Suprapubic skin (tissue), 4 donors: Measurements from ENCODE around the gene TBX5. TPM values are rescaled to one million over a fixed set of nuclear protein-coding genes. Genes with fewer than 3 reads are reported as not detected.

Experiments
- DNase-seq, 2 donors: peaks; one replicate each; pipeline ENCODE4 v3.0.0-alpha.2; 2019; ENCODE audit warnings: low spot score in 2 of 2
- H3K27ac ChIP-seq: fragments of 200-600 bp; sonication (generic); one replicate; pipeline ENCODE4 v1.5.1; 2019
- H3K27me3 ChIP-seq: fragments of 200-600 bp; sonication (generic); one replicate; pipeline ENCODE4 v1.5.1; 2019
- H3K36me3 ChIP-seq: fragments of 200-600 bp; sonication (generic); one replicate; pipeline ENCODE4 v1.5.1; 2019
- H3K4me1 ChIP-seq: fragments of 200-600 bp; sonication (generic); one replicate; pipeline ENCODE4 v1.5.1; 2019
- H3K4me3 ChIP-seq: fragments of 200-600 bp; sonication (generic); one replicate; pipeline ENCODE4 v1.5.1; 2019; ENCODE audit warnings: mild to moderate bottlenecking
- H3K9me3 ChIP-seq: fragments of 200-600 bp; sonication (generic); one replicate; pipeline ENCODE4 v1.5.1; 2019
- EP300 ChIP-seq: sonication (generic); formaldehyde crosslinking; IDR thresholded peaks from one replicate; pipeline ENCODE4 v1.6.1; 2017; ENCODE audit warnings: antibody characterized with exemption
- POLR2A ChIP-seq, 2 donors: fragments of 450-650 bp; IDR thresholded peaks; one replicate each; pipeline ENCODE4 v1.6.1; 2017; ENCODE audit warnings: antibody characterized with exemption in 2 of 2, mild to moderate bottlenecking in 2 of 2, moderate library complexity in 2 of 2
- POLR2AphosphoS5 ChIP-seq, 3 donors: sonication (generic); formaldehyde crosslinking; IDR thresholded peaks; one replicate each; pipeline ENCODE4 v1.6.1; 2017; ENCODE audit warnings: antibody characterized with exemption in 3 of 3
- WGBS: methylation state at CpG from one replicate; pipeline ENCODE4 v1.1.5; 2018; 5-methylcytosine and 5-hydroxymethylcytosine counted together
- total RNA-seq, 4 donors: library from RNA; depleted of rRNA; stranded (reverse); fragments of >200 nt; gene quantifications; one replicate each; pipeline ENCODE4 v1.1.0, GENCODE V29; 2016
- TF ChIP-seq, protein P1 (sequence below), 2 donors: fragments of 200-600 bp in 1 of 2; fragments of 450-650 bp in 1 of 2; sonication (generic) in 1 of 2; IDR thresholded peaks; one replicate each; pipeline ENCODE4 v1.5.1; 2016 to 2019; ENCODE audit warnings: antibody characterized with exemption in 2 of 2, mild to moderate bottlenecking in 1 of 2, moderate library complexity in 1 of 2

TBX5 gene
- total RNA-seq, 4 donors from 2014 or later = 0.44 to 3.5 (median 2.1) TPM; not detected in 1

DNA sequence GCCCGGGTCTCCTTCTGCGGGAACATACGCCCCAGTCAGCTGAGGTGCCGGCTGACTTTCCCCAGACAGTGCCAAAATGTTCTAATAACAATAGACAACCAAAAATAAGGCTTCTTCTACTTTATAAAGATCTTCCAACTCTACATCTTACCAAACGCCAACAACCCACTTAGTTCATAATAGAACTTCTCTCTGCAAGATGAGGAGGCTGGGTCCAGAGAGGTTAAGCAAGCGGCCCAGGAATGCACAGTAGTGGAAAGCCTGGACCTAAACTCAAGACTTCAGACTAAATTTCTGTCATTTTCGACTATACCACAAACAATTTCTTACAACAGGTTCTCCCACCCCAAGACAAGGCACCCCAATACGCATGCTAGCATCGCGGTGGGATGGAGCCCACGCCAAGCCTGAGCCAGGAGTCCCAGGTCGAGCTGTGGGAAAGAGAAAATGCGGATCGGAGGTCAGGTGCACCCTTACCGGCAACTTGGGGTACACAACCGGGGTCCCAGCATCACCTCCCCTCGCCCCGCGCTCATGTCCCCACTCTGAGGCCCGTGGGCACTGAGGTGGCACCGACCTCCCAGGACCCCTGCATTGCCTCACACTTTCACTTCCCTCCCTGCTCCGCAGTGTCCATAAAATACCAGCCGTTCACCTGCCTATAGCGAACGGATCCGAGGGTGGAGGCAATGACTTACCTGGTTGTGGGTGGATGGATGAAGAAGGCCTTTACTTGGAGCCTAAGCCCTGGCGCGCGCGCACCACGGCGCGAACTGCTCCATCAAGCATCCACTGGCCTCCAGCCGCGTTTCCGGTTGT, 42.1 kb upstream of the TBX5 start:
- DNase-seq = no peak
- H3K4me1 ChIP-seq = peaks cover 7% of the 10 kb centered on the region
- H3K4me3 ChIP-seq = no peak overlapping the region
- no peaks in the 10 kb centered on the region for H3K36me3 ChIP-seq
- H3K27ac ChIP-seq = no peak overlapping the region
- peaks cover 94% of the 10 kb centered on the region for H3K27me3 ChIP-seq
- no peak for TF ChIP-seq POLR2AphosphoS5 (IDR thresholded peaks at IDR 0.05)
- TF ChIP-seq, protein P1, sequence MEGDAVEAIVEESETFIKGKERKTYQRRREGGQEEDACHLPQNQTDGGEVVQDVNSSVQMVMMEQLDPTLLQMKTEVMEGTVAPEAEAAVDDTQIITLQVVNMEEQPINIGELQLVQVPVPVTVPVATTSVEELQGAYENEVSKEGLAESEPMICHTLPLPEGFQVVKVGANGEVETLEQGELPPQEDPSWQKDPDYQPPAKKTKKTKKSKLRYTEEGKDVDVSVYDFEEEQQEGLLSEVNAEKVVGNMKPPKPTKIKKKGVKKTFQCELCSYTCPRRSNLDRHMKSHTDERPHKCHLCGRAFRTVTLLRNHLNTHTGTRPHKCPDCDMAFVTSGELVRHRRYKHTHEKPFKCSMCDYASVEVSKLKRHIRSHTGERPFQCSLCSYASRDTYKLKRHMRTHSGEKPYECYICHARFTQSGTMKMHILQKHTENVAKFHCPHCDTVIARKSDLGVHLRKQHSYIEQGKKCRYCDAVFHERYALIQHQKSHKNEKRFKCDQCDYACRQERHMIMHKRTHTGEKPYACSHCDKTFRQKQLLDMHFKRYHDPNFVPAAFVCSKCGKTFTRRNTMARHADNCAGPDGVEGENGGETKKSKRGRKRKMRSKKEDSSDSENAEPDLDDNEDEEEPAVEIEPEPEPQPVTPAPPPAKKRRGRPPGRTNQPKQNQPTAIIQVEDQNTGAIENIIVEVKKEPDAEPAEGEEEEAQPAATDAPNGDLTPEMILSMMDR (IDR thresholded peaks at IDR 0.05) = no peak
- no peak for TF ChIP-seq EP300
- no peak for TF ChIP-seq POLR2A (IDR thresholded peaks at IDR 0.05)
- no peaks in the 10 kb centered on the region for H3K9me3 ChIP-seq
- 33% methylated on average over 26 of the region's 36 CpGs for WGBS

GRCh38 chr12:114447274-114447716, 41.4 kb upstream of the TBX5 start:
- peaks cover 98% of the 10 kb centered on the region for H3K27me3 ChIP-seq
- no peak for DNase-seq
- no peak overlapping the region for H3K4me3 ChIP-seq

GRCh38 chr12:114445401-114446323, 39.7 kb upstream of the TBX5 start:
- Histone ChIP-seq H3K27ac (no peak overlapping the region), H3K36me3 (no peaks in the 10 kb centered on the region), H3K4me3 (no peak overlapping the region), H3K27me3 (peaks cover 99% of the 10 kb centered on the region), H3K9me3 (no peaks in the 10 kb centered on the region), H3K4me1 (peaks cover 7% of the 10 kb centered on the region)
- TF ChIP-seq EP300 (no peak), POLR2A (IDR thresholded peaks at IDR 0.05) (no peak), POLR2AphosphoS5 (IDR thresholded peaks at IDR 0.05) (no peak)
- TF ChIP-seq, protein P1 (IDR thresholded peaks at IDR 0.05) = no peak
- WGBS = 27% methylated on average over 32 of the region's 32 CpGs
- no peak for DNase-seq

More at GRCh38 chr12:114447274-114447716, 41.4 kb upstream of the TBX5 start:
- WGBS = 33% methylated on average over 11 of the region's 37 CpGs
- TF ChIP-seq POLR2A (IDR thresholded peaks at IDR 0.05) = no peak
- TF ChIP-seq POLR2AphosphoS5 (IDR thresholded peaks at IDR 0.05) = no peak
- TF ChIP-seq, protein P1 (IDR thresholded peaks at IDR 0.05) = no peak
- Histone ChIP-seq H3K27ac (no peak overlapping the region), H3K4me1 (peaks cover 7% of the 10 kb centered on the region), H3K36me3 (no peaks in the 10 kb centered on the region), H3K9me3 (no peaks in the 10 kb centered on the region)

GRCh38 chr12:114444422-114445279, 38.7 kb upstream of the TBX5 start:
- Histone ChIP-seq H3K36me3 (no peaks in the 10 kb centered on the region), H3K27ac (no peak overlapping the region), H3K4me1 (peaks cover 7% of the 10 kb centered on the region), H3K4me3 (no peak overlapping the region), H3K9me3 (no peaks in the 10 kb centered on the region), H3K27me3 (peaks cover 99% of the 10 kb centered on the region)
- 23% methylated on average over 42 of the region's 44 CpGs for WGBS
- TF ChIP-seq EP300 = no peak
- TF ChIP-seq POLR2AphosphoS5 (IDR thresholded peaks at IDR 0.05) = no peak
- TF ChIP-seq, protein P1 (IDR thresholded peaks at IDR 0.05) = no peak
- TF ChIP-seq POLR2A (IDR thresholded peaks at IDR 0.05) = no peak
- DNase-seq = no peak
